HepG2 (cell line): ENCODE measurements around the gene ZNF189. TPM values are rescaled to one million over a fixed set of nuclear protein-coding genes. Genes with fewer than 3 reads are reported as not detected.

Experiments used
- FOXA3 ChIP-seq: IDR thresholded peaks from 2 replicates; pipeline ENCODE4 v1.6.1; 2016; ENCODE audit warnings: missing genetic modification reagents, missing compliant biosample characterization
- HHEX ChIP-seq: IDR thresholded peaks from 2 replicates; pipeline ENCODE4 v1.6.1; 2016; ENCODE audit warnings: control low read depth
- MED1 ChIP-seq: sonication (generic); formaldehyde crosslinking; IDR thresholded peaks from 2 replicates; pipeline ENCODE4 v1.4.0; 2020; ENCODE audit warnings: missing genetic modification reagents
- NCOA2 ChIP-seq: sonication (generic); formaldehyde crosslinking; IDR thresholded peaks from 2 replicates; pipeline ENCODE4 v1.8.0; 2022; ENCODE audit warnings: inconsistent platforms
- NR2F1 ChIP-seq, 2 experiments: fragments of 450-650 bp in 1 of 2; formaldehyde crosslinking in 1 of 2; IDR thresholded peaks; 2 replicates each; pipeline versions ENCODE4 v1.5.0 to v1.6.1; 2016 to 2020; ENCODE audit warnings: mild to moderate bottlenecking in 1 of 2, missing compliant biosample characterization in 1 of 2, missing genetic modification reagents in 1 of 2, moderate library complexity in 1 of 2
- THAP11 ChIP-seq: IDR thresholded peaks from 2 replicates; pipeline ENCODE4 v1.6.1; 2016; ENCODE audit warnings: missing biosample characterization, missing genetic modification reagents
- ZMYM2 ChIP-seq: sonication (generic); formaldehyde crosslinking; IDR thresholded peaks from 2 replicates; pipeline ENCODE4 v1.8.0; 2022; ENCODE audit warnings: mild to moderate bottlenecking, missing genetic modification reagents
- ZNF777 ChIP-seq: sonication (generic); formaldehyde crosslinking; IDR thresholded peaks from 2 replicates; pipeline ENCODE4 v1.4.0; 2020; ENCODE audit warnings: missing genetic modification reagents
- ZNF878 ChIP-seq: sonication (generic); formaldehyde crosslinking; IDR thresholded peaks from 2 replicates; pipeline ENCODE4 v1.8.1; 2023; ENCODE audit warnings: mild to moderate bottlenecking, missing genetic modification reagents, moderate library complexity
- polyA plus RNA-seq, 8 experiments: library from polyadenylated mRNA; depleted of rRNA in 3 of 8; stranded (reverse) in 7 of 8; unstranded in 1 of 8; fragments of >200 nt; fragmentation: Illumina TruSeq in 4 of 8; extraction: Trizol in 4 of 8; gene quantifications; 2 replicates each; pipeline versions ENCODE4 v1.2.1 to v1.2.3, GENCODE V29; 2011 to 2016; ENCODE audit warnings: low read depth in 4 of 8, missing spikeins in 1 of 8, mixed read lengths in 1 of 8; ENCODE audit not compliant: insufficient read depth in 1 of 8
- total RNA-seq, 5 experiments: library from RNA; depleted of rRNA; stranded (reverse); fragments of >200 nt; fragmentation: Illumina TruSeq; extraction: Trizol; gene quantifications; 2 replicates each; pipeline ENCODE4 v1.2.3, GENCODE V29; 2016; ENCODE audit warnings: low read depth in 1 of 5
- TF ChIP-seq, protein P1 (sequence below): IDR thresholded peaks from 2 replicates; pipeline ENCODE4 v1.6.1; 2016; ENCODE audit warnings: mild to moderate bottlenecking
- TF ChIP-seq, protein P2 (sequence below): sonication (generic); formaldehyde crosslinking; IDR thresholded peaks from 2 replicates; pipeline ENCODE4 v1.5.1; 2020; ENCODE audit warnings: mild to moderate bottlenecking, missing genetic modification reagents
- TF ChIP-seq, protein P3 (sequence below): sonication (generic); formaldehyde crosslinking; IDR thresholded peaks from 2 replicates; pipeline ENCODE4 v1.4.0; 2020; ENCODE audit warnings: mild to moderate bottlenecking, missing genetic modification reagents, borderline replicate concordance
- TF ChIP-seq, protein P4 (sequence below): sonication (generic); formaldehyde crosslinking; IDR thresholded peaks from 2 replicates; pipeline ENCODE4 v1.8.0; 2022; ENCODE audit warnings: mild to moderate bottlenecking, missing genetic modification reagents, borderline replicate concordance
- TF ChIP-seq, protein P5 (sequence below): IDR thresholded peaks from 2 replicates; pipeline ENCODE4 v1.6.1; 2012; ENCODE audit warnings: inconsistent platforms
- TF ChIP-seq, protein P6 (sequence below): sonication (generic); formaldehyde crosslinking; IDR thresholded peaks from 2 replicates; pipeline ENCODE4 v1.4.0; 2020; ENCODE audit warnings: missing genetic modification reagents

ZNF189 gene
- total and polyA plus RNA-seq, 2 of the 13 experiments (the other 11 are each of a cell fraction or from before 2014, with no cell fraction given), result 8.4 to 50.0 TPM

DNA sequence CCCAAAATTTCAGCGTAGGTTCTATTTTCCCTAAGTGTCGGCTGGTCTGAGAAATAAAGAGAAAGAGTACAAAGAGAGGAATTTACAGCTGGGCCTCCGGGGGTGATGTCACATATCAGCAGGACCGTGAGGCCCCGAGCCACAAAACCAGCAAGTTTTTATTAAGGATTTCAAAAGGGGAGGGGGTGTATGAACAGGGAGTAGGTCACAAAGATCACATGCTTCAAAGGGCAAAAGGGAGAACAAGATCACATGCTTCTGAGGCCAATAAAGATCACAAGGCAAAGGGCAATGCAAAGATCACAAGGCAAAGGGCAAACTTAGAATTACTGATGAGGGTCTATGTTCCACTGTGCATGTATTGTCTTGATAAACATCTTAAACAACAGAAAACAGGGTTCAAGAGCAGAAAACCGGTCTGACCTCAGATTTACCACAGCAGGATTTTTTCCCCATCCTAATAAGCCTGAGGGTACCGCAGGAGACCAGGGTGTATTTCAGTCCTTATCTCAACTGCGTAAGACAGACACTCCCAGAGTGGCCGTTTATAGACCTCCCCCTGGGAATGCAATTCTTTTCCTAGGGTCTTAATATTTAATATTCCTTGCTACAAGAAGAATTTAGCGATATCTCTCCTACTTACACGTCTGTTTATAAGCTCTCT, 13.6 kb upstream of the ZNF189 start, which contains the start of gene BAAT (continued):
- TF ChIP-seq, protein P1, sequence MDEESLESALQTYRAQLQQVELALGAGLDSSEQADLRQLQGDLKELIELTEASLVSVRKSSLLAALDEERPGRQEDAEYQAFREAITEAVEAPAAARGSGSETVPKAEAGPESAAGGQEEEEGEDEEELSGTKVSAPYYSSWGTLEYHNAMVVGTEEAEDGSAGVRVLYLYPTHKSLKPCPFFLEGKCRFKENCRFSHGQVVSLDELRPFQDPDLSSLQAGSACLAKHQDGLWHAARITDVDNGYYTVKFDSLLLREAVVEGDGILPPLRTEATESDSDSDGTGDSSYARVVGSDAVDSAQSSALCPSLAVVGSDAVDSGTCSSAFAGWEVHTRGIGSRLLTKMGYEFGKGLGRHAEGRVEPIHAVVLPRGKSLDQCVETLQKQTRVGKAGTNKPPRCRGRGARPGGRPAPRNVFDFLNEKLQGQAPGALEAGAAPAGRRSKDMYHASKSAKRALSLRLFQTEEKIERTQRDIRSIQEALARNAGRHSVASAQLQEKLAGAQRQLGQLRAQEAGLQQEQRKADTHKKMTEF (CRISPR knock-in tag), result 0 out of 2 replicates have a peak, but pooled peaks have one; percentile 32
- 0 out of 2 replicates have a peak, but pooled peaks have one; percentile 32 for TF ChIP-seq FOXA3 (CRISPR knock-in tag)
- TF ChIP-seq, protein P2, sequence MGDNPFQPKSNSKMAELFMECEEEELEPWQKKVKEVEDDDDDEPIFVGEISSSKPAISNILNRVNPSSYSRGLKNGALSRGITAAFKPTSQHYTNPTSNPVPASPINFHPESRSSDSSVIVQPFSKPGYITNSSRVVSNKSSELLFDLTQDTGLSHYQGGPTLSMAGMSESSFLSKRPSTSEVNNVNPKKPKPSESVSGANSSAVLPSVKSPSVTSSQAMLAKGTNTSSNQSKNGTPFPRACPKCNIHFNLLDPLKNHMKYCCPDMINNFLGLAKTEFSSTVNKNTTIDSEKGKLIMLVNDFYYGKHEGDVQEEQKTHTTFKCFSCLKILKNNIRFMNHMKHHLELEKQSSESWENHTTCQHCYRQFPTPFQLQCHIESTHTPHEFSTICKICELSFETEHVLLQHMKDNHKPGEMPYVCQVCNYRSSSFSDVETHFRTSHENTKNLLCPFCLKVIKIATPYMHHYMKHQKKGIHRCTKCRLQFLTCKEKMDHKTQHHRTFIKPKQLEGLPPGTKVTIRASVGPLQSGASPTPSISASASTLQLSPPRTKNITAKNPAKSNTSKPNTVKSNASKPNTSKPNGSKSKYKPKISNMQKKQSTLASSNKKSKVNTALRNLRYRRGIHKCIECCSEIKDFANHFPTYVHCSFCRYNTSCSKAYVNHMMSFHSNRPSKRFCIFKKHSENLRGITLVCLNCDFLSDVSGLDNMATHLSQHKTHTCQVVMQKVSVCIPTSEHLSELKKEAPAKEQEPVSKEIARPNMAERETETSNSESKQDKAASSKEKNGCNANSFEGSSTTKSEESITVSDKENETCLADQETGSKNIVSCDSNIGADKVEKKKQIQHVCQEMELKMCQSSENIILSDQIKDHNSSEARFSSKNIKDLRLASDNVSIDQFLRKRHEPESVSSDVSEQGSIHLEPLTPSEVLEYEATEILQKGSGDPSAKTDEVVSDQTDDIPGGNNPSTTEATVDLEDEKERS (CRISPR knock-in tag), result peak; percentile 50; the same call in 1 of the 2 replicates
- TF ChIP-seq, protein P3, sequence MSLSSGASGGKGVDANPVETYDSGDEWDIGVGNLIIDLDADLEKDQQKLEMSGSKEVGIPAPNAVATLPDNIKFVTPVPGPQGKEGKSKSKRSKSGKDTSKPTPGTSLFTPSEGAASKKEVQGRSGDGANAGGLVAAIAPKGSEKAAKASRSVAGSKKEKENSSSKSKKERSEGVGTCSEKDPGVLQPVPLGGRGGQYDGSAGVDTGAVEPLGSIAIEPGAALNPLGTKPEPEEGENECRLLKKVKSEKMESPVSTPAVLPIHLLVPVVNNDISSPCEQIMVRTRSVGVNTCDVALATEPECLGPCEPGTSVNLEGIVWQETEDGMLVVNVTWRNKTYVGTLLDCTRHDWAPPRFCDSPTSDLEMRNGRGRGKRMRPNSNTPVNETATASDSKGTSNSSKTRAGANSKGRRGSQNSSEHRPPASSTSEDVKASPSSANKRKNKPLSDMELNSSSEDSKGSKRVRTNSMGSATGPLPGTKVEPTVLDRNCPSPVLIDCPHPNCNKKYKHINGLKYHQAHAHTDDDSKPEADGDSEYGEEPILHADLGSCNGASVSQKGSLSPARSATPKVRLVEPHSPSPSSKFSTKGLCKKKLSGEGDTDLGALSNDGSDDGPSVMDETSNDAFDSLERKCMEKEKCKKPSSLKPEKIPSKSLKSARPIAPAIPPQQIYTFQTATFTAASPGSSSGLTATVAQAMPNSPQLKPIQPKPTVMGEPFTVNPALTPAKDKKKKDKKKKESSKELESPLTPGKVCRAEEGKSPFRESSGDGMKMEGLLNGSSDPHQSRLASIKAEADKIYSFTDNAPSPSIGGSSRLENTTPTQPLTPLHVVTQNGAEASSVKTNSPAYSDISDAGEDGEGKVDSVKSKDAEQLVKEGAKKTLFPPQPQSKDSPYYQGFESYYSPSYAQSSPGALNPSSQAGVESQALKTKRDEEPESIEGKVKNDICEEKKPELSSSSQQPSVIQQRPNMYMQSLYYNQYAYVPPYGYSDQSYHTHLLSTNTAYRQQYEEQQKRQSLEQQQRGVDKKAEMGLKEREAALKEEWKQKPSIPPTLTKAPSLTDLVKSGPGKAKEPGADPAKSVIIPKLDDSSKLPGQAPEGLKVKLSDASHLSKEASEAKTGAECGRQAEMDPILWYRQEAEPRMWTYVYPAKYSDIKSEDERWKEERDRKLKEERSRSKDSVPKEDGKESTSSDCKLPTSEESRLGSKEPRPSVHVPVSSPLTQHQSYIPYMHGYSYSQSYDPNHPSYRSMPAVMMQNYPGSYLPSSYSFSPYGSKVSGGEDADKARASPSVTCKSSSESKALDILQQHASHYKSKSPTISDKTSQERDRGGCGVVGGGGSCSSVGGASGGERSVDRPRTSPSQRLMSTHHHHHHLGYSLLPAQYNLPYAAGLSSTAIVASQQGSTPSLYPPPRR (CRISPR knock-in tag), result 0 out of 2 replicates have a peak, but pooled peaks have one; percentile 18
- TF ChIP-seq NCOA2, result peak; percentile 14; the same call in 1 of the 2 replicates
- TF ChIP-seq HHEX (CRISPR knock-in tag), result 0 out of 2 replicates have a peak, but pooled peaks have one; percentile 31
- 0 out of 2 replicates have a peak, but pooled peaks have one; percentile 14 for TF ChIP-seq THAP11
- TF ChIP-seq NR2F1 (CRISPR knock-in tag; IDR thresholded peaks at IDR 0.05), result peak; percentile 47 to 68; a peak in 3 of 4 replicates
- peak; percentile 34; the same call in 1 of the 2 replicates for TF ChIP-seq ZNF878 (CRISPR knock-in tag)
- TF ChIP-seq, protein P4, sequence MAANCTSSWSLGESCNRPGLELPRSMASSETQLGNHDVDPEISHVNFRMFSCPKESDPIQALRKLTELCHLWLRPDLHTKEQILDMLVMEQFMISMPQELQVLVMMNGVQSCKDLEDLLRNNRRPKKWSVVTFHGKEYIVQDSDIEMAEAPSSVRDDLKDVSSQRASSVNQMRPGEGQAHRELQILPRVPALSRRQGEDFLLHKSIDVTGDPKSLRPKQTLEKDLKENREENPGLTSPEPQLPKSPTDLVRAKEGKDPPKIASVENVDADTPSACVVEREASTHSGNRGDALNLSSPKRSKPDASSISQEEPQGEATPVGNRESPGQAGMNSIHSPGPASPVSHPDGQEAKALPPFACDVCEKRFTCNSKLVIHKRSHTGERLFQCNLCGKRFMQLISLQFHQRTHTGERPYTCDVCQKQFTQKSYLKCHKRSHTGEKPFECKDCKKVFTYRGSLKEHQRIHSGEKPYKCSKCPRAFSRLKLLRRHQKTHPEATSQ (CRISPR knock-in tag), result 0 out of 2 replicates have a peak, but pooled peaks have one; percentile 34
- 0 out of 2 replicates have a peak, but pooled peaks have one; percentile 50 for TF ChIP-seq ZMYM2 (CRISPR knock-in tag)
- TF ChIP-seq, protein P5, sequence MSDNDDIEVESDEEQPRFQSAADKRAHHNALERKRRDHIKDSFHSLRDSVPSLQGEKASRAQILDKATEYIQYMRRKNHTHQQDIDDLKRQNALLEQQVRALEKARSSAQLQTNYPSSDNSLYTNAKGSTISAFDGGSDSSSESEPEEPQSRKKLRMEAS, result peak; percentile 29; the same call in 1 of the 2 replicates
- TF ChIP-seq, protein P6, sequence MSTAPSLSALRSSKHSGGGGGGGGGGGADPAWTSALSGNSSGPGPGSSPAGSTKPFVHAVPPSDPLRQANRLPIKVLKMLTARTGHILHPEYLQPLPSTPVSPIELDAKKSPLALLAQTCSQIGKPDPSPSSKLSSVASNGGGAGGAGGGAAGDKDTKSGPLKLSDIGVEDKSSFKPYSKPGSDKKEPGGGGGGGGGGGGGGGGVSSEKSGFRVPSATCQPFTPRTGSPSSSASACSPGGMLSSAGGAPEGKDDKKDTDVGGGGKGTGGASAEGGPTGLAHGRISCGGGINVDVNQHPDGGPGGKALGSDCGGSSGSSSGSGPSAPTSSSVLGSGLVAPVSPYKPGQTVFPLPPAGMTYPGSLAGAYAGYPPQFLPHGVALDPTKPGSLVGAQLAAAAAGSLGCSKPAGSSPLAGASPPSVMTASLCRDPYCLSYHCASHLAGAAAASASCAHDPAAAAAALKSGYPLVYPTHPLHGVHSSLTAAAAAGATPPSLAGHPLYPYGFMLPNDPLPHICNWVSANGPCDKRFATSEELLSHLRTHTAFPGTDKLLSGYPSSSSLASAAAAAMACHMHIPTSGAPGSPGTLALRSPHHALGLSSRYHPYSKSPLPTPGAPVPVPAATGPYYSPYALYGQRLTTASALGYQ, result peak; percentile 57; the same call in 1 of the 2 replicates
- peak; percentile 21 for TF ChIP-seq MED1 (CRISPR knock-in tag)
- 0 out of 2 replicates have a peak, but pooled peaks have one; percentile 27 for TF ChIP-seq ZNF777 (CRISPR knock-in tag)
